ENCODE measurements around the gene TXNRD1. TPM values are rescaled to one million over a fixed set of nuclear protein-coding genes. Genes with fewer than 3 reads are reported as not detected.

The TXNRD1 gene
- total RNA-seq, 4 donors from 2014 or later = 243 to 594 (median 299) TPM

GRCh38 chr12:104306376-104306775 lies 90.8 kb downstream of the TXNRD1 start:
- Histone ChIP-seq H3K4me3 (no peak overlapping the region), H3K4me1 (peaks cover 49 to 82% (median 72%) of the 10 kb centered on the region in 4 donors), H3K9me3 (no peaks in the 10 kb centered on the region), H3K27ac (replicated peaks in 1 of 4) (peak overlapping the region; percentile 30 to 87 (median 40)), H3K27me3 (no peaks in the 10 kb centered on the region), H3K36me3 (peaks cover 4 to 50% (median 13%) of the 10 kb centered on the region in 4 donors)
- 93% methylated on average over 2 of the region's 2 CpGs for WGBS
- no peak for DNase-seq (ENCODE audit: extremely low spot score)
- TF ChIP-seq POLR2AphosphoS5 (IDR thresholded peaks at IDR 0.05) (no peak), POLR2A (IDR thresholded peaks at IDR 0.05; ENCODE audit: low read depth) (no peak), EP300 (IDR thresholded peaks at IDR 0.05) (no peak)
- TF ChIP-seq, protein P1, sequence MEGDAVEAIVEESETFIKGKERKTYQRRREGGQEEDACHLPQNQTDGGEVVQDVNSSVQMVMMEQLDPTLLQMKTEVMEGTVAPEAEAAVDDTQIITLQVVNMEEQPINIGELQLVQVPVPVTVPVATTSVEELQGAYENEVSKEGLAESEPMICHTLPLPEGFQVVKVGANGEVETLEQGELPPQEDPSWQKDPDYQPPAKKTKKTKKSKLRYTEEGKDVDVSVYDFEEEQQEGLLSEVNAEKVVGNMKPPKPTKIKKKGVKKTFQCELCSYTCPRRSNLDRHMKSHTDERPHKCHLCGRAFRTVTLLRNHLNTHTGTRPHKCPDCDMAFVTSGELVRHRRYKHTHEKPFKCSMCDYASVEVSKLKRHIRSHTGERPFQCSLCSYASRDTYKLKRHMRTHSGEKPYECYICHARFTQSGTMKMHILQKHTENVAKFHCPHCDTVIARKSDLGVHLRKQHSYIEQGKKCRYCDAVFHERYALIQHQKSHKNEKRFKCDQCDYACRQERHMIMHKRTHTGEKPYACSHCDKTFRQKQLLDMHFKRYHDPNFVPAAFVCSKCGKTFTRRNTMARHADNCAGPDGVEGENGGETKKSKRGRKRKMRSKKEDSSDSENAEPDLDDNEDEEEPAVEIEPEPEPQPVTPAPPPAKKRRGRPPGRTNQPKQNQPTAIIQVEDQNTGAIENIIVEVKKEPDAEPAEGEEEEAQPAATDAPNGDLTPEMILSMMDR (IDR thresholded peaks at IDR 0.05) = no peak
- intact Hi-C loops (cut with DNase I) = no loop called here

DNA sequence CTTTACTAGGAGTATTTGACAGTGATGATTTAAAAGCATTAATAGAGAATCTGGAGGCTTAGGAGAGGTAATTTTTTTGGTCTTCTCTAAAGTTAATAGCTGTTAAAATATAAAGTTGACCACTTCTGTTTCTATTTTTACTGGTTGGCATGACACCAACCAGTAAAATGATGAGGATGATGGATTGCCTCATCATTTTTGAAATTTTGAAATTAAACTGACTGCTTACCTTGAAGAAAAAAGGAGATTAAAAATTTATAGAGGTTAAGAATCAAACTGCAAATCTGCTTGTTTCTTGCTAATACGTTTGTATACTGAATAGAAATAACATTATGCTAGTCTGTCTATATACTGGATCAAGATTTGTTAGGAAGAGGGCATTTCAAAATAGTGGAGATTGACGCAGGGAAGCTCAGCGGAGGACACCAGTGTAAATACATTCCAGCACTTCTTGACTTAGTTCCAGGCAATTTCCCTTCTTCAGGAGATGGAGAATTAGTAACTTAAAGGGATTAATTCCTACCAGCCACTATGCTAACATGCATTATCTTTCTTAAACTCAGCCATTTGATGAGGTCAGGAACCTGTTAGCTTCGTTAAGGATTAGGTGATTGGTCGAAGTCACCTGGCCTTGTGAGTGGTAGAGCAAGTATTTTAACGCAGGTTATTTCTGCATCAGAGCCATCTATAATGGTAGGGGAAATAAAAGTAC lies 91.5 kb downstream of the TXNRD1 start:
- intact Hi-C loops (cut with DNase I) = no loop called here
- Histone ChIP-seq H3K4me3 (peak overlapping the region in 1 of 4 donors; percentile 2), H3K27ac (replicated peaks in 1 of 4) (peak overlapping the region; percentile 30 to 87 (median 40)), H3K9me3 (no peaks in the 10 kb centered on the region), H3K4me1 (peaks cover 49 to 75% (median 66%) of the 10 kb centered on the region in 4 donors), H3K36me3 (peaks cover 12 to 57% (median 20%) of the 10 kb centered on the region in 4 donors), H3K27me3 (no peaks in the 10 kb centered on the region)
- no peak for DNase-seq (ENCODE audit: extremely low spot score)
- TF ChIP-seq POLR2AphosphoS5 (IDR thresholded peaks at IDR 0.05) (peak in 1 of 2 donors; percentile 23), EP300 (IDR thresholded peaks at IDR 0.05) (no peak), POLR2A (IDR thresholded peaks at IDR 0.05; ENCODE audit: low read depth) (no peak)
- TF ChIP-seq, protein P1 (IDR thresholded peaks at IDR 0.05) = no peak
- 57% methylated on average over 6 of the region's 6 CpGs for WGBS

GRCh38 chr12:104307655-104308000 lies 92.0 kb downstream of the TXNRD1 start:
- TF ChIP-seq EP300 (IDR thresholded peaks at IDR 0.05) (no peak), POLR2A (IDR thresholded peaks at IDR 0.05; ENCODE audit: low read depth) (no peak), POLR2AphosphoS5 (IDR thresholded peaks at IDR 0.05) (no peak)
- TF ChIP-seq, protein P1 (IDR thresholded peaks at IDR 0.05) = no peak
- Histone ChIP-seq H3K36me3 (peaks cover 15 to 62% (median 25%) of the 10 kb centered on the region in 4 donors), H3K9me3 (no peaks in the 10 kb centered on the region), H3K4me1 (peaks cover 47 to 70% (median 62%) of the 10 kb centered on the region in 4 donors), H3K27me3 (no peaks in the 10 kb centered on the region), H3K27ac (replicated peaks in 1 of 4) (peak overlapping the region; percentile 30 to 87 (median 40)), H3K4me3 (no peak overlapping the region)
- intact Hi-C loops (cut with DNase I) = no loop called here
- DNase-seq (ENCODE audit: extremely low spot score) = no peak

- no peaks in the 10 kb centered on the region for H3K9me3 ChIP-seq
- intact Hi-C loops (cut with DNase I) = no loop called here
- 100% methylated on average over 4 of the region's 4 CpGs for WGBS
- H3K4me3 ChIP-seq = no peak overlapping the region
- peaks cover 34 to 73% (median 44%) of the 10 kb centered on the region in 4 donors for H3K36me3 ChIP-seq
- H3K4me1 ChIP-seq = peaks cover 33 to 56% (median 45%) of the 10 kb centered on the region in 4 donors
- no peaks in the 10 kb centered on the region for H3K27me3 ChIP-seq
- no peak overlapping the region for H3K27ac ChIP-seq (replicated peaks in 1 of 4)
- DNase-seq (ENCODE audit: extremely low spot score) = no peak
- TF ChIP-seq, protein P1 (IDR thresholded peaks at IDR 0.05) = no peak
- TF ChIP-seq POLR2AphosphoS5 (IDR thresholded peaks at IDR 0.05) (no peak), POLR2A (IDR thresholded peaks at IDR 0.05; ENCODE audit: low read depth) (no peak), EP300 (IDR thresholded peaks at IDR 0.05) (no peak)
Measured at GRCh38 chr12:104309446-104309993, 93.9 kb downstream of the TXNRD1 start.

Measured in esophagus muscularis mucosa (tissue), 4 donors.